Stimulated activated CD8-positive, alpha-beta memory T cell treated with anti-CD3 and anti-CD28 coated beads, Interleukin-12 subunit alpha, Interleukin-12 subunit beta, amount 100 ng/mL, for 24 hours (primary cell): ENCODE results near the gene NFXL1.

ENCODE experiments used
- DNase-seq: peaks from one replicate; pipeline ENCODE4 v3.0.0-alpha.2; 2020; ENCODE audit errors: extremely low read depth

Gene NFXL1

GRCh38 chr4:47891928-47892327, 22.5 kb downstream of the NFXL1 start:
- DNase-seq: no peak

GRCh38 chr4:47882228-47882627, 32.2 kb downstream of the NFXL1 start:
- DNase-seq: no peak

DNA sequence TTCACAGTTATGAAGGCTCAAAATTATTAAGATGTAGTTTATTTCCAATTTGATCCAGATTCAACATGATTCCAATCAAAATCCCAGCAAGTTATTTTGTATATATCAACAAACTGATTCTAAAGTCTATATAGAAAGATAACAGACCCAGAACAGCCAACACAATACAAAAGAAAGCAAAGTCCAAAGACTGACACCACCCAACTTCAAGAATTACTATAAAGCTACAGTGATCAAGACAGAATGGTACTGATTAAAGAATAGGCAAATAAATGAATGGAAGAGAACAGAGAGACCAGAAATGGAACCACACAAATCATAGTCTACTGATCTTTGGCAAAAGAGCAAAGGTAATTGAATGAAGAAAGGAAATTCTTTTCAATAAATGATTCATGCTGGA, 34.9 kb downstream of the NFXL1 start:
- DNase-seq: no peak

DNA sequence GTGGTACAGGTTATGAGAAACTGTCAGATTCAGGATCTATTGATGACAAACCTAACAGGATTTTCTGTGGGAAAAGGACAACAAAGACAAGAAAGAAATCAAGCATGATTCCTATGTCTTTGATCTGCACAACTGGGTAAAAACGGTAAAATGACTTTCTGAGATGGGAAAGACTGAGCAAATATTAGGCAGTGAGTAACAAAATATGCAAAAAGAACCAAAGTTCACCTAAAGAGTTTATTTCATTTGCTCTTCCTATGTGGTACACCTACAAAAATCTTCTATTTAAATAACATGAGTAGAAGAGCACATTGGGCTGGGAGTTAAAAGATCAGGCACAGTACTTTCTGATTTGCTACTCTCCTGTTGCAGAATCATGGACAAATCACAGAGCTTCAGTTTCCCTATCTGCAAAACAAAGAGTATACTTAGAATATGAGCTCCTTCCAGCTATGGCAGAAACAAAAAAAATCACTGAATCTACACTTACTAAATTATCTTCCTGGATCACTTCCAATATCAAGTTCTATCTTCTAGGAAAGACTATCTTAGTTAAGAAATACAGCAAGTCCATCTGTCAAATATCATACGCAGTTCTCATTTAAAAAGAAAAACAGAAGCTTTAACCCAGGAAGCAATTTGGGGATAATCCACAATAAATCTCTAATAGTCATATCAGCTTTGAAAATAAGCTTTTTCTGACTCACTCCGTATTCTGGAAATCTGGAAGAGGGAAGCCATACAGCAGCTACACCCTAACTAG, 37.4 kb downstream of the NFXL1 start:
- no peak for DNase-seq

GRCh38 chr4:47876310-47876709, 38.1 kb downstream of the NFXL1 start:
- DNase-seq: no peak

GRCh38 chr4:47873877-47874541, 40.4 kb downstream of the NFXL1 start:
- no peak for DNase-seq

- no peak for DNase-seq
Observed at GRCh38 chr4:47863486-47863885, 50.9 kb downstream of the NFXL1 start.

- DNase-seq: no peak
Observed at GRCh38 chr4:47862297-47862696, 52.1 kb downstream of the NFXL1 start.

GRCh38 chr4:47860305-47860704, 54.1 kb downstream of the NFXL1 start:
- DNase-seq: no peak

- DNase-seq: no peak
Observed at GRCh38 chr4:47858006-47858405, 56.4 kb downstream of the NFXL1 start.

DNA sequence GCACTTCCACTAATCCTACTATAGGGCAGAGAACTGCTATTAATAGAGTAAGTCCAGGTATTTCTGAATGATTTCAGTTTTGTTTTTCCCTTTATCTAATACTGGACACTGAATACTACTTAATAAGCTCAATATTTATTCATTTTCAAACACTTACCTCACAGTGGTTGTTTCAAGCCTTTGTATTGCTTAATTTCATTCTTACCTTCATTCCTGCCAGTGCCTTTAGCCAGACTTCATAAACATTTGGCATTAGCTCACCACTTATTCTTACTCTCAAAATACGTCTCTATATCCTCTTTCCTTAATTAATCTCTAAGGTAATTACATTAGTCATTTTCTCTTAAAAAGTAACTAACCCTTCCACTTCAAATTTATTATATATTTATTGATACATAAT, 57.7 kb downstream of the NFXL1 start:
- DNase-seq: no peak

- no peak for DNase-seq
Observed at GRCh38 chr4:47855350-47855749, 59.0 kb downstream of the NFXL1 start.

- no peak for DNase-seq
Observed at GRCh38 chr4:47852136-47852535, 62.2 kb downstream of the NFXL1 start.

DNA sequence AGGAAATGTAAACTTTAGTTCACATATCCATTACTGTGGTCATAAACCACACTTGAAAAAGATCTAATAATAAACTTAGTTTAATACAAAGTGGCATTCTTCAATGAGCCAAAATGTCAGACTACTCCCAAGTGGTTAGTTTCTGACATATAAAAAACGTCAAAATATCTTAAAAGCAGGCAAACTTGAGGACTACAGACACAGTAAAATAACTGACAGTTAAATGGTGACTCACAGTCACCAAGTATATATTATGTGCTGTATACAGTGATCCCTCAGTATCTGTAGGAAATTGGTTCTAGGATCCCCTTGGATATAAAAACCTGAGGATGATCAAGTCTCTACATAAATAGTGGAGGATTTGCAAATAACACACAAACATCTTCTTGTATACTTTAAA, 64.9 kb downstream of the NFXL1 start:
- no peak for DNase-seq

DNA sequence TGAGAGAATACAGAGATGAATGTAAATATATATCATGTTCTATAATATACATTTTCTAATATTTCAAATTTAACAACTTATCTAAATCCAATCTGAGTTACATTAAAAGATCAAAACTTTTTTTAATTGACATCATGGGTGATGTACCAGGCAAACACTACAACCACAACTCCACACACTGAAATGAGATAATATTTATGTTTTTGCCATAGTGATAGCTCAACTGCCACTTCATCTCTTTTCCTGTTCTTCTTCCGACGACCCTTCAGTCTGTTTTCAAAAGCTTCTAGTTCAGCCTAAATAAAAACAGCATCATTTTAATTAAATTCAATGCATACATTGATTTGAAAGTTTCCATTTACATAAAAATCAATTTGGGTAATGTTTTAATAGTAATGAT, 66.3 kb downstream of the NFXL1 start:
- no peak for DNase-seq

- no peak for DNase-seq
Observed at GRCh38 chr4:47842985-47843384, 71.4 kb downstream of the NFXL1 start.

DNA sequence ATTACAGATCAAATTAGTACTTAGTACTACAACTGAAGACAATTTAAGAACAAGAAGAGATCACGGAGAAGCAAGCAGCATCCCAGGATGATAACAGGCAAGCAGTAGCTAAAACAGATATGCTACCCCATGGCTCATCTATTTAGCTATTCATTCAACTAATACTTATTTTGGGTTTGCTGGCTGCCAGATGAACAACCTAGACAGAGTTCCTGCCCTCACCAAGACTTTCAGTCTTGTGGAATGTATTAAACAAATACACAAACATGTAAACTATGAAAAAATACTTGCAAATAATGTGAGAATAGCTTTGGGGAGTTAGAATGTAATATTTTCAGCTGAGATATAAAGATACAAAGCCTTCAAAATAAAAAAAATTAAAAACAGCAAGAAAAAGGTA, 74.1 kb downstream of the NFXL1 start:
- no peak for DNase-seq

GRCh38 chr4:47839259-47839658, 75.1 kb downstream of the NFXL1 start:
- no peak for DNase-seq

- DNase-seq: no peak
Observed at GRCh38 chr4:47838445-47838844, 75.9 kb downstream of the NFXL1 start.

GRCh38 chr4:47837908-47838294, 76.5 kb downstream of the NFXL1 start, which contains the start of gene CORIN:
Gene CORIN (minus strand): TSS chr4:47838067. CDS start chr4:47837949, 118 bp downstream.
- no peak for DNase-seq

DNA sequence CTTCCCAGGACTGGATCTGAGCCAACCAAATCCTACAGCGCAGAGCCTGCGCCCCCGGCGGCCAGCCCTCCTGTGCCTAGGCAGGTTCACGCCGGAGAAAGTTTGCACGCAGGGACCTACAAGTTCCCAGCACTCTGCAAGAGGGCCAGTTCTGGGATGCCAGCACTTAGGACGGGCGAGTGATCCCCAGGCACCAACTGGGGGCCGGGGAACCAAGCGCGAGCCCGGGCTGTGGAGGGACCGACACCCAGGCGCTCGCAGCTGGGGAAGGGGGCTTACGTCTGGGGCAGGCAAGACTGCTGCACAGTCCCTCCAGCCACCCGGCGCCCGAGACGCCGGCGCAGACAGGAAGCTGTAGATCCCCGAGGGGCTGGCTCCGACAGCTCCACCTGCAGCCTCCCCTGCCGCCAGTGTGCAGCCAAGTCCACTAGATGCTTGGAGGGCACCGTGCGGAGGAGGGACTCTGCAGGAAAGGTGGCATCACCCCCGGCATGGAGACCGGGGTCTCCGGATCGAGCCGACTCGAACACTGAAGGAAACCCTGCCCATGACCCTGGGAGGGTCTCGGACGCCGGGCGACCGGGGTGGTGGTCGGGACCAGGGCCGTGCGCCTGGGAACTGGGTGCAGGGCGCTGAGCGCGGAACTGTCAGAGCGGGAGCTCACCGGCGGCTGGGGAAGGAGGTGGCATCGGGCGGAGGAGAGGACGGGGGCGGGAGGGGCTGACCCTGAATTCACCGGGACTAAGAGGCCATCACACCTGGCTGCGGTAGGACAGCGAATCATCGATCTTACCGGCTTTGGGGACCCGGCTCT, 77.1 kb downstream of the NFXL1 start:
- DNase-seq: no peak

DNA sequence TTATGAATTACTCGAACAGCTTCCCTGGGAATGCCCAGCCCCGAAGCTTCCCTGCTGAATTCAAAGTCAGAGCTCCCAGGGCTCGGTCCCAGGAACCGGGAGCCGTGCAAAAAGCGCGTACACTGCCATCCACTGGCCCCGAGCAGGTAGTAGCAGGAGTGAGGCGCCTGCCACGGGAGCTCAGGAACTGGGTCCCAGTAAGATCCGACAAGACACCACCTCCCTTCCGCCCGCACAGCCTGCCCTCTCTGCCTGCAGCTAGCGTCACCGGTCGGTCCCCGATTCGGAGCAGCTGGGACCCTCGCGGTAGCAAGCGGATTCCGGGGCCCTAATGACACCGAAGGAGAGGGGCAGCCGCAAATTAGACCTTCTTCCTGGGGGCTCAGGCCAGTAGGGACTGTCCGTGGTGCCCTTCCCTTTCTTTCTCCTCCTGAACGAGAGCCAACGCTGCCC, 77.7 kb downstream of the NFXL1 start:
- no peak for DNase-seq

DNA sequence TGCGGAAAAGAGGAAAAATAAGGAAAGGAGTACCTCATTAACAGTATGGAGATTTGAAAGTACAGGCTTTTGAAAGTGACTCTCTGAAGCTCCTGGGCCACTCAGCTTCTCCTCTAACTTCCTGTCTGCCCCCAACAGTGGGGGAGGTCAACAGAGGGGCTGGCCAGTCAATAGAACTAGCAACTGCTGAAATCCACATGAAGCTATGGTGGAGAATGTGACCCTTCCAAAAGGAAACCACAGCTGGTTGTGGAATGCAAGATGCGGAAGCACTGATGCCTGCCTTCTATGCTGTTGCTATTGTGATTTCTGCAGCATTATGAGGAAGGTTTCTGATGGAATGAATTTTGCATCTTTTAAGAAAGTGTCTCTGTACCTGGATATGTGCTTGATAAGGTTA, 78.9 kb downstream of the NFXL1 start:
- DNase-seq: no peak
